ENCODE data around the gene TRIM67.
"Not testable (repeated sequence)": the region's sequence is repeated elsewhere in the genome, so short reads cannot be mapped to it uniquely, and the experiment has no call there.

Gene TRIM67

GRCh38 chr1:231144416-231145193 lies 17.3 kb upstream of the TRIM67 start:
- Mint-ChIP-seq H3K9me3 (no peaks in the 10 kb centered on the region), H3K27me3 (peaks cover 74% of the 10 kb centered on the region), H3K4me3 (no peak overlapping the region), H3K27ac (no peak overlapping the region), H3K4me1 (peaks cover under 1% of the 10 kb centered on the region)
- DNase-seq: no peak
- no peak for ATAC-seq

- Mint-ChIP-seq H3K9me3 (peaks cover 10 to 25% of the 10 kb centered on the region in 2 donors), H3K27me3 (peaks cover 42% of the 10 kb centered on the region), H3K4me1 (no peaks in the 10 kb centered on the region), H3K27ac (no peak overlapping the region), H3K4me3 (no peak overlapping the region)
- ATAC-seq (no peak), DNase-seq (no peak)
Observed at GRCh38 chr1:231147896-231148295, 14.0 kb upstream of the TRIM67 start.

GRCh38 chr1:231151811-231152210 lies 10.0 kb upstream of the TRIM67 start:
- Mint-ChIP-seq H3K9me3 (peaks cover 11 to 27% of the 10 kb centered on the region in 2 donors), H3K4me3 (no peak overlapping the region), H3K4me1 (no peaks in the 10 kb centered on the region), H3K27ac (no peak overlapping the region), H3K27me3 (peaks cover 44% of the 10 kb centered on the region)
- DNase-seq (no peak), ATAC-seq (no peak)

- peaks cover 11 to 27% of the 10 kb centered on the region in 2 donors for H3K9me3 Mint-ChIP-seq
- H3K27me3 Mint-ChIP-seq: peaks cover 46% of the 10 kb centered on the region
- H3K4me3 Mint-ChIP-seq: no peak overlapping the region
- no peak overlapping the region for H3K27ac Mint-ChIP-seq
- H3K4me1 Mint-ChIP-seq: no peaks in the 10 kb centered on the region
- DNase-seq: no peak
- no peak for ATAC-seq
Observed at GRCh38 chr1:231153726-231154125, 8.1 kb upstream of the TRIM67 start.

- Mint-ChIP-seq H3K4me3 (no peak overlapping the region), H3K27me3 (peaks cover 64% of the 10 kb centered on the region), H3K4me1 (peaks cover 4% of the 10 kb centered on the region), H3K9me3 (peaks cover 11 to 21% of the 10 kb centered on the region in 2 donors), H3K27ac (no peak overlapping the region)
- DNase-seq: no peak
- ATAC-seq: no peak
Observed at GRCh38 chr1:231155808-231156207, 6.0 kb upstream of the TRIM67 start.

- Mint-ChIP-seq H3K9me3 (peaks cover 6 to 7% of the 10 kb centered on the region in 2 donors), H3K4me3 (no peak overlapping the region), H3K27me3 (peaks cover 76% of the 10 kb centered on the region), H3K4me1 (peaks cover 15% of the 10 kb centered on the region), H3K27ac (no peak overlapping the region)
- ATAC-seq: no peak
- no peak for DNase-seq
Observed at GRCh38 chr1:231157311-231157710, 4.5 kb upstream of the TRIM67 start.

- Mint-ChIP-seq H3K4me1 (peaks cover 20% of the 10 kb centered on the region), H3K27me3 (peaks cover 84% of the 10 kb centered on the region)
- H3K27ac Mint-ChIP-seq, DNase-seq, ATAC-seq, H3K9me3 Mint-ChIP-seq, H3K4me3 Mint-ChIP-seq: not testable (repeated sequence)
Observed at GRCh38 chr1:231158141-231158540, 3.7 kb upstream of the TRIM67 start.

- Mint-ChIP-seq H3K9me3 (no peaks in the 10 kb centered on the region), H3K4me3 (no peak overlapping the region), H3K4me1 (peaks cover 20% of the 10 kb centered on the region), H3K27me3 (peaks cover 92% of the 10 kb centered on the region), H3K27ac (no peak overlapping the region)
- ATAC-seq (no peak), DNase-seq (no peak)
Observed at GRCh38 chr1:231159202-231159962, 2.5 kb upstream of the TRIM67 start.

- Mint-ChIP-seq H3K27me3 (peaks cover 94% of the 10 kb centered on the region), H3K4me3 (no peak overlapping the region), H3K27ac (no peak overlapping the region), H3K4me1 (peaks cover 20% of the 10 kb centered on the region), H3K9me3 (no peaks in the 10 kb centered on the region)
- ATAC-seq (no peak), DNase-seq (no peak)
Observed at GRCh38 chr1:231159963-231160761, 1.7 kb upstream of the TRIM67 start.

- H3K4me1 Mint-ChIP-seq: peaks cover 20% of the 10 kb centered on the region
- no peak for DNase-seq
- no peaks in the 10 kb centered on the region for H3K9me3 Mint-ChIP-seq
- no peak for ATAC-seq
- H3K27ac Mint-ChIP-seq: no peak overlapping the region
- H3K4me3 Mint-ChIP-seq: peak overlapping the region; percentile 55 to 58
- peaks cover 96% of the 10 kb centered on the region for H3K27me3 Mint-ChIP-seq
Observed at GRCh38 chr1:231160895-231161666, 777 bp upstream of the TRIM67 start.

- Mint-ChIP-seq H3K9me3 (no peaks in the 10 kb centered on the region), H3K4me3 (peak overlapping the region; percentile 47 to 73), H3K27ac (no peak overlapping the region), H3K27me3 (peaks cover 93% of the 10 kb centered on the region), H3K4me1 (peaks cover 20% of the 10 kb centered on the region)
- peak; percentile 26 to 56 for DNase-seq
- peak; percentile 68 for ATAC-seq
Observed at GRCh38 chr1:231162297-231162969, 575 bp downstream of the TRIM67 start.

GRCh38 chr1:231162970-231163829 lies 1.3 kb downstream of the TRIM67 start:
- ATAC-seq: peak; percentile 15
- Mint-ChIP-seq H3K4me1 (peaks cover 20% of the 10 kb centered on the region), H3K27me3 (peaks cover 90% of the 10 kb centered on the region), H3K4me3 (peak overlapping the region; percentile 47 to 73), H3K27ac (no peak overlapping the region), H3K9me3 (no peaks in the 10 kb centered on the region)
- DNase-seq: no peak

- DNase-seq (no peak), ATAC-seq (no peak)
- H3K27ac Mint-ChIP-seq: no peak overlapping the region
- H3K4me3 Mint-ChIP-seq: no peak overlapping the region
- H3K9me3 Mint-ChIP-seq: no peaks in the 10 kb centered on the region
- peaks cover 89% of the 10 kb centered on the region for H3K27me3 Mint-ChIP-seq
- H3K4me1 Mint-ChIP-seq: peaks cover 20% of the 10 kb centered on the region
Observed at GRCh38 chr1:231163830-231164427, 2.1 kb downstream of the TRIM67 start.
